Esophagus squamous epithelium (tissue), 5 donors: ENCODE data around the gene PARVG. TPM values are rescaled to one million over a fixed set of nuclear protein-coding genes. Genes with fewer than 3 reads are reported as not detected.

ENCODE experiments used
- DNase-seq: peaks from one replicate; lab custom pipeline; 2025; lab: John Stamatoyannopoulos, UW
- H3K27ac ChIP-seq, 4 donors: fragments of 200-600 bp; sonication (generic); one replicate each; pipeline ENCODE4 v1.5.1; 2016 to 2019; ENCODE audit warnings: mild to moderate bottlenecking in 1 of 4
- H3K27me3 ChIP-seq, 4 donors: fragments of 200-600 bp; sonication (generic); 1 replicate in 3 of 4; 2 replicates in 1 of 4; pipeline versions ENCODE4 v1.5.1 to v1.6.0; 2017 to 2021; ENCODE audit warnings: antibody characterized with exemption in 1 of 4
- H3K36me3 ChIP-seq, 3 donors: fragments of 200-600 bp; sonication (generic); one replicate each; pipeline ENCODE4 v1.5.1; 2016 to 2019
- H3K4me1 ChIP-seq, 3 donors: fragments of 200-600 bp; sonication (generic); one replicate each; pipeline ENCODE4 v1.5.1; 2017 to 2019
- H3K4me3 ChIP-seq, 4 donors: fragments of 200-600 bp; sonication (generic); 1 replicate in 3 of 4; 2 replicates in 1 of 4; pipeline ENCODE4 v1.5.1; 2016 to 2019; ENCODE audit warnings: mild to moderate bottlenecking in 2 of 4, moderate library complexity in 1 of 4
- H3K9me3 ChIP-seq, 3 donors: fragments of 200-600 bp; sonication (generic); one replicate each; pipeline ENCODE4 v1.5.1; 2016 to 2019
- CTCF ChIP-seq, 6 experiments: fragments of 450-650 bp in 4 of 6; fragments of 200-600 bp in 2 of 6; sonication (generic) in 2 of 6; IDR thresholded peaks; one replicate each; pipeline ENCODE4 v1.5.1; 2016 to 2019; ENCODE audit warnings: antibody characterized with exemption in 6 of 6, mild to moderate bottlenecking in 4 of 6, moderate library complexity in 4 of 6
- POLR2A ChIP-seq, 4 donors: fragments of 450-650 bp; IDR thresholded peaks; one replicate each; pipeline ENCODE4 v1.6.1; 2017; ENCODE audit warnings: antibody characterized with exemption in 4 of 4, mild to moderate bottlenecking in 4 of 4, moderate library complexity in 3 of 4
- WGBS, 2 donors: methylation state at CpG; one replicate each; pipeline ENCODE4 v1.1.5; 2018; 5-methylcytosine and 5-hydroxymethylcytosine counted together
- intact Hi-C: fragments of 100-400 bp; cut with DNase I; formaldehyde crosslinking; loops from one replicate; pipeline ENCODE4 v1.15.0; 2022
- total RNA-seq, 4 donors: library from RNA; depleted of rRNA; stranded (reverse); fragments of >200 nt; gene quantifications; one replicate each; pipeline ENCODE4 v1.1.0, GENCODE V29; 2016
- donor health status: DM: yes; HTN: yes; CAD: no.

The PARVG gene
- total RNA-seq, 4 donors from 2014 or later, result 0.42 to 26.1 (median 2.2) TPM

DNA sequence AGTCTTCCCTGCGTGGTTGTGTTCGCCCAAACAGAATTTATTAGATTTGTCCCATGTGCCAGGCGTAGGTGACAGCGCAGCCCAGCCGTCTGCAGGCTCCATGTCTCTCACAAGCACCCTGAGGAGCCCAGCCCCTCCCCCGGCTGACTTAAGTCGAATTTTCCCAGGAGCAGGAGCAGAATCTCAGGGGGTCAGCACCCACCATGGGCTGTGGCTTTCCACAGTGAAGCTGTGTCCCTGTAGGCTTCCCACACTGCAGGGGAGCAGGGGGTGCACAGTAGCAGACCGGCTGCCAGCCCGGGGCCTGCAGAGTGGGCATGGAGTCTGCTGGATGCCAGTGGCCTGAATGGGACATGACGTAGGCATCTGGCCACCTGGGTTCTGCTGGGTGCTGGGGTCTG is 16.0 kb downstream of the PARVG start:
- 71 to 87% methylated on average over 3 to 6 of the region's 10 CpGs for WGBS, 2 donors
- H3K36me3 ChIP-seq, result no peaks in the 10 kb centered on the region
- no peak for DNase-seq
- H3K27ac ChIP-seq, result no peak overlapping the region
- H3K4me3 ChIP-seq, result no peak overlapping the region
- H3K4me1 ChIP-seq, result peaks cover 0 to 18% (median 10%) of the 10 kb centered on the region in 3 donors
- TF ChIP-seq CTCF (IDR thresholded peaks at IDR 0.05), result no peak
- TF ChIP-seq POLR2A (IDR thresholded peaks at IDR 0.05), result no peak
- peaks cover 0 to 67% (median 0%) of the 10 kb centered on the region in 4 donors for H3K27me3 ChIP-seq
- H3K9me3 ChIP-seq, result no peaks in the 10 kb centered on the region
- intact Hi-C loops, result no loop called here

DNA sequence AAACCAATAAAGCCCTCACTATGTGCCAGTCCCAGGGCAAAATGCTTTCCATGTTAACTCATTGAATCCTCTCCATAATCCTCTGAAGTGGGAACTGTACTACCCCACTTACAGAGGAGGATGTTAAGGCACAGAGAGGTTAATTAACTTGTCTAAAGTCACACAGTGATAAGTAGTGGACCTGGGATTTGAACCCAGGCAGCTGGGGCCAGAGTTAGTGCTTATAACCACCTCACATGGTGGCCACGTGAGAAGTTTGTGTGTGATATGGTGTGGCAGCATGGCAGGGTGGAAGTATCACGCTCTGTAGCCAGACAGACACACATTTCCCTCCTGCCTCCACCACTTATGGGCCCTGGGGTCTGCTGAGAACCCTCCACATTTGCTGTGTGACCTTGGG is 16.5 kb downstream of the PARVG start:
- Histone ChIP-seq H3K27me3 (peaks cover 0 to 71% (median 0%) of the 10 kb centered on the region in 4 donors), H3K9me3 (no peaks in the 10 kb centered on the region), H3K36me3 (no peaks in the 10 kb centered on the region), H3K4me1 (peaks cover 0 to 22% (median 10%) of the 10 kb centered on the region in 3 donors), H3K27ac (no peak overlapping the region), H3K4me3 (no peak overlapping the region)
- 85 to 93% methylated on average over 2 of the region's 2 CpGs for WGBS, 2 donors
- no peak for DNase-seq
- TF ChIP-seq POLR2A (IDR thresholded peaks at IDR 0.05) (no peak), CTCF (IDR thresholded peaks at IDR 0.05) (no peak)
- intact Hi-C loops, result no loop called here

DNA sequence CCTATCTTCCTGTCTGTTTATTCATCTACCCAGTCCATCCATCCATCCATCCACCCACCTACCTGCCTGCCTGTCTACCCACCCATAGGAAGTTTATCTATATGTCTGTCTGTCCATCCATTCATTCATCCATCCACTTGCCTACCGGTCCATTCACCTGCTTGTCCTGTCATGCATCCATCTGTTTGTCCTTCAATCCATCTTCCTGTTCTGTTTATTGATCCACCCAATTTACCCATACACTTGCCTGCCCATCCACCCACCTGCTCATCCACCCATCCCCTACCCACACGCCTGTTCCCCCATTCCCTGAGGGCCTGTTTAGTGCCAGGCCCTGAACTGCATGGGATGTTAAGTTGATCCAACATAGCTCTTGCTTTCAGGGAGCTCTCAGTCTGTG is 18.4 kb downstream of the PARVG start:
- Histone ChIP-seq H3K27ac (no peak overlapping the region), H3K27me3 (peaks cover 0 to 68% (median 0%) of the 10 kb centered on the region in 4 donors), H3K36me3 (no peaks in the 10 kb centered on the region), H3K9me3 (no peaks in the 10 kb centered on the region), H3K4me3 (no peak overlapping the region), H3K4me1 (peaks cover 0 to 4% (median 0%) of the 10 kb centered on the region in 3 donors)
- intact Hi-C loops, result no loop called here
- DNase-seq, result no peak
- 73 to 79% methylated on average over 2 of the region's 2 CpGs for WGBS, 2 donors
- TF ChIP-seq CTCF (IDR thresholded peaks at IDR 0.05), result no peak
- no peak for TF ChIP-seq POLR2A (IDR thresholded peaks at IDR 0.05)

GRCh38 chr22:44199866-44200265 is 19.1 kb downstream of the PARVG start:
- no peak for DNase-seq
- 63 to 67% methylated on average over 3 to 4 of the region's 5 CpGs for WGBS, 2 donors
- peaks cover 0 to 4% (median 0%) of the 10 kb centered on the region in 3 donors for H3K4me1 ChIP-seq
- H3K27ac ChIP-seq, result no peak overlapping the region
- intact Hi-C loops, result no loop called here
- peaks cover 0 to 66% (median 0%) of the 10 kb centered on the region in 4 donors for H3K27me3 ChIP-seq
- no peaks in the 10 kb centered on the region for H3K9me3 ChIP-seq
- no peaks in the 10 kb centered on the region for H3K36me3 ChIP-seq
- H3K4me3 ChIP-seq, result no peak overlapping the region
- TF ChIP-seq CTCF (IDR thresholded peaks at IDR 0.05) (no peak), POLR2A (IDR thresholded peaks at IDR 0.05) (no peak)

DNA sequence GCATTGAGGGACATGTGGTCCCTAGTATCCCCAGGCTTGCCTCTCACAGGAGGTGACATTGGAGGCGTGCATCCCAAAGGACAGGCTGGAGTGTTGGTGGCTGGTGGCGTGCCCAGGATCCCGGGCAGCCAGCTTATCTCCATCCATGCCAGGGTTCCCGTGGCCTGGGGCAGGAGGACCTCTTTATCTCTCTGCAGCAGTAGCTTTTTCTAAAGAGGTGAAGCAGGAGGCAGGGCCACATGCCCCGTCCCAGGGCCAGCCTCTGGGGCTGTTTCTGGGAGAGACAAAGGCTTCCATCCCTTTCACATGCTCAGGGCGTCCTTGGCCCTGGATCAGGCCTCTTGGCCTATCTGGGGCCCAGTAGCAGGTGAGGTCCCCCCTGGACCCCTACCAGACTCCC is 19.7 kb downstream of the PARVG start:
- Histone ChIP-seq H3K9me3 (no peaks in the 10 kb centered on the region), H3K4me3 (no peak overlapping the region), H3K4me1 (peaks cover 0 to 4% (median 0%) of the 10 kb centered on the region in 3 donors), H3K36me3 (no peaks in the 10 kb centered on the region), H3K27ac (no peak overlapping the region), H3K27me3 (peaks cover 0 to 65% (median 0%) of the 10 kb centered on the region in 4 donors)
- intact Hi-C loops, result no loop called here
- 75 to 87% methylated on average over 1 to 4 of the region's 6 CpGs for WGBS, 2 donors
- DNase-seq, result no peak
- TF ChIP-seq POLR2A (IDR thresholded peaks at IDR 0.05) (no peak), CTCF (IDR thresholded peaks at IDR 0.05) (no peak)
